ENCODE measurements around the gene LTA4H. TPM values are rescaled to one million over a fixed set of nuclear protein-coding genes. Genes with fewer than 3 reads are reported as not detected.

The LTA4H gene
- total and polyA plus RNA-seq, 10 of the 15 experiments (the other 5 are each of a cell fraction or from before 2014, with no cell fraction given): 43.9 to 106 (median 47.3) TPM

DNA sequence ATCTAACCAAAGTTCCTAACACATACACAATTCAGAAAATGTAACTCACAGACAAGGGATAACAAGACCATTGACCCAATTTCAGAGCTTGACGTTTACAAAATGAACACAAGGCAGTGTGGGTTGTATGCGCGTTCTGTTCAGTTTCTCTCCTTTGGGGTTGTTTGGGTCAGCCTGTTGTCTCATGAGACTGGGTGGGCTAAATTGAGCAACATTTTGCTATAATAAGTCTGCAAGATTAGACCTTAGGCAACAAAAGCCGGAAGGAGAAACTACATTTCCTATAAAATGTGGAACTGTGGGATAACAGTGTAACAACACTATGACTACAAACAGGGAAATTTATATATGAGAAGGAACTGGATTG, 18.8 kb upstream of the LTA4H start:
- in situ Hi-C loops (cut with MboI): no loop called here
- ChIA-PET SMC1A (ENCODE audit: uncharacterized antibody, unreplicated experiment) (interaction anchor here (1.1 kb wide), 1 partner anchor 161 kb away, joined by 3 read pairs; no protein-coding TSS in a partner anchor), CTCF (interaction anchor here (1.0 to 1.2 kb wide), 2 partner anchors 8 to 24 kb away, joined by 3 read pairs; no protein-coding TSS in a partner anchor), POLR2A (no interaction called here), RAD21 (ENCODE audit: unreplicated experiment) (interaction anchor here (1.1 kb wide), 1 partner anchor 161 kb away, joined by 4 read pairs; no protein-coding TSS in a partner anchor)
- DNase-seq (ENCODE audit: low read depth, low spot score): no peak
- Histone ChIP-seq H3K36me3 (ENCODE audit: control insufficient read depth in 2 of 2, insufficient read depth in 2 of 2, low read length in 1 of 2) (no peaks in the 10 kb centered on the region), H3K4me3 (no peak overlapping the region), H3K4me1 (ENCODE audit: control insufficient read depth, insufficient read depth, low read length) (no peaks in the 10 kb centered on the region), H3K27me3 (replicated peaks in 1 of 2; ENCODE audit: control insufficient read depth in 2 of 2, insufficient read depth in 2 of 2, low read length in 1 of 2) (no peaks in the 10 kb centered on the region), H3K27ac (ENCODE audit: control insufficient read depth, insufficient read depth) (no peak overlapping the region), H2AFZ (ENCODE audit: control insufficient read depth, low read depth, low read length) (no peak overlapping the region), H4K20me1 (ENCODE audit: control insufficient read depth, insufficient read depth) (no peaks in the 10 kb centered on the region), H3K79me2 (ENCODE audit: control insufficient read depth, insufficient read depth, low read length) (no peaks in the 10 kb centered on the region), H3K9ac (ENCODE audit: control insufficient read depth, insufficient read depth, low read length) (no peak overlapping the region), H3K9me3 (replicated peaks; ENCODE audit: control insufficient read depth, insufficient read depth, low read length) (no peaks in the 10 kb centered on the region; the same call in 2 of the 3 replicates), H3K4me2 (ENCODE audit: control insufficient read depth, insufficient read depth) (no peak overlapping the region)
- no TSS peak for BruUV-seq (replicated peaks)
- intact Hi-C loops (cut with micrococcal nuclease; ENCODE audit: unreplicated experiment): no loop called here
- FAIRE-seq: no peak
- ATAC-seq: no peak
- WGBS (ENCODE audit: insufficient coverage, insufficient replicate concordance, low lambda C conversion rate, missing lambda C conversion rate): 84% methylated on average over 4 of the region's 4 CpGs
- TF ChIP-seq, protein P1, sequence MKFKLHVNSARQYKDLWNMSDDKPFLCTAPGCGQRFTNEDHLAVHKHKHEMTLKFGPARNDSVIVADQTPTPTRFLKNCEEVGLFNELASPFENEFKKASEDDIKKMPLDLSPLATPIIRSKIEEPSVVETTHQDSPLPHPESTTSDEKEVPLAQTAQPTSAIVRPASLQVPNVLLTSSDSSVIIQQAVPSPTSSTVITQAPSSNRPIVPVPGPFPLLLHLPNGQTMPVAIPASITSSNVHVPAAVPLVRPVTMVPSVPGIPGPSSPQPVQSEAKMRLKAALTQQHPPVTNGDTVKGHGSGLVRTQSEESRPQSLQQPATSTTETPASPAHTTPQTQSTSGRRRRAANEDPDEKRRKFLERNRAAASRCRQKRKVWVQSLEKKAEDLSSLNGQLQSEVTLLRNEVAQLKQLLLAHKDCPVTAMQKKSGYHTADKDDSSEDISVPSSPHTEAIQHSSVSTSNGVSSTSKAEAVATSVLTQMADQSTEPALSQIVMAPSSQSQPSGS (IDR thresholded peaks at IDR 0.05; ENCODE audit: low read length): no peak
- TF ChIP-seq SP1 (IDR thresholded peaks at IDR 0.05; ENCODE audit: low read depth, low read length) (no peak), KDM1A (IDR thresholded peaks at IDR 0.05; ENCODE audit: borderline replicate concordance) (no peak), MEF2B (IDR thresholded peaks at IDR 0.05; ENCODE audit: partially characterized antibody, poor library complexity, severe bottlenecking) (no peak), BRCA1 (IDR thresholded peaks at IDR 0.05; ENCODE audit: low read depth, low read length) (no peak), SUZ12 (IDR thresholded peaks at IDR 0.05; ENCODE audit: unreplicated experiment) (no peak)
- TF ChIP-seq, protein P2, sequence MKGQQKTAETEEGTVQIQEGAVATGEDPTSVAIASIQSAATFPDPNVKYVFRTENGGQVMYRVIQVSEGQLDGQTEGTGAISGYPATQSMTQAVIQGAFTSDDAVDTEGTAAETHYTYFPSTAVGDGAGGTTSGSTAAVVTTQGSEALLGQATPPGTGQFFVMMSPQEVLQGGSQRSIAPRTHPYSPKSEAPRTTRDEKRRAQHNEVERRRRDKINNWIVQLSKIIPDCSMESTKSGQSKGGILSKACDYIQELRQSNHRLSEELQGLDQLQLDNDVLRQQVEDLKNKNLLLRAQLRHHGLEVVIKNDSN (IDR thresholded peaks at IDR 0.05; ENCODE audit: borderline replicate concordance, extremely low read length, insufficient read depth, low read depth, low read length): no peak
- TF ChIP-seq, protein P3, sequence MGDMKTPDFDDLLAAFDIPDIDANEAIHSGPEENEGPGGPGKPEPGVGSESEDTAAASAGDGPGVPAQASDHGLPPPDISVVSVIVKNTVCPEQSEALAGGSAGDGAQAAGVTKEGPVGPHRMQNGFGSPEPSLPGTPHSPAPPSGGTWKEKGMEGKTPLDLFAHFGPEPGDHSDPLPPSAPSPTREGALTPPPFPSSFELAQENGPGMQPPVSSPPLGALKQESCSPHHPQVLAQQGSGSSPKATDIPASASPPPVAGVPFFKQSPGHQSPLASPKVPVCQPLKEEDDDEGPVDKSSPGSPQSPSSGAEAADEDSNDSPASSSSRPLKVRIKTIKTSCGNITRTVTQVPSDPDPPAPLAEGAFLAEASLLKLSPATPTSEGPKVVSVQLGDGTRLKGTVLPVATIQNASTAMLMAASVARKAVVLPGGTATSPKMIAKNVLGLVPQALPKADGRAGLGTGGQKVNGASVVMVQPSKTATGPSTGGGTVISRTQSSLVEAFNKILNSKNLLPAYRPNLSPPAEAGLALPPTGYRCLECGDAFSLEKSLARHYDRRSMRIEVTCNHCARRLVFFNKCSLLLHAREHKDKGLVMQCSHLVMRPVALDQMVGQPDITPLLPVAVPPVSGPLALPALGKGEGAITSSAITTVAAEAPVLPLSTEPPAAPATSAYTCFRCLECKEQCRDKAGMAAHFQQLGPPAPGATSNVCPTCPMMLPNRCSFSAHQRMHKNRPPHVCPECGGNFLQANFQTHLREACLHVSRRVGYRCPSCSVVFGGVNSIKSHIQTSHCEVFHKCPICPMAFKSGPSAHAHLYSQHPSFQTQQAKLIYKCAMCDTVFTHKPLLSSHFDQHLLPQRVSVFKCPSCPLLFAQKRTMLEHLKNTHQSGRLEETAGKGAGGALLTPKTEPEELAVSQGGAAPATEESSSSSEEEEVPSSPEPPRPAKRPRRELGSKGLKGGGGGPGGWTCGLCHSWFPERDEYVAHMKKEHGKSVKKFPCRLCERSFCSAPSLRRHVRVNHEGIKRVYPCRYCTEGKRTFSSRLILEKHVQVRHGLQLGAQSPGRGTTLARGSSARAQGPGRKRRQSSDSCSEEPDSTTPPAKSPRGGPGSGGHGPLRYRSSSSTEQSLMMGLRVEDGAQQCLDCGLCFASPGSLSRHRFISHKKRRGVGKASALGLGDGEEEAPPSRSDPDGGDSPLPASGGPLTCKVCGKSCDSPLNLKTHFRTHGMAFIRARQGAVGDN (IDR thresholded peaks at IDR 0.05): no peak
- TF ChIP-seq, protein P4, sequence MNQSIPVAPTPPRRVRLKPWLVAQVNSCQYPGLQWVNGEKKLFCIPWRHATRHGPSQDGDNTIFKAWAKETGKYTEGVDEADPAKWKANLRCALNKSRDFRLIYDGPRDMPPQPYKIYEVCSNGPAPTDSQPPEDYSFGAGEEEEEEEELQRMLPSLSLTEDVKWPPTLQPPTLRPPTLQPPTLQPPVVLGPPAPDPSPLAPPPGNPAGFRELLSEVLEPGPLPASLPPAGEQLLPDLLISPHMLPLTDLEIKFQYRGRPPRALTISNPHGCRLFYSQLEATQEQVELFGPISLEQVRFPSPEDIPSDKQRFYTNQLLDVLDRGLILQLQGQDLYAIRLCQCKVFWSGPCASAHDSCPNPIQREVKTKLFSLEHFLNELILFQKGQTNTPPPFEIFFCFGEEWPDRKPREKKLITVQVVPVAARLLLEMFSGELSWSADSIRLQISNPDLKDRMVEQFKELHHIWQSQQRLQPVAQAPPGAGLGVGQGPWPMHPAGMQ (IDR thresholded peaks at IDR 0.05; ENCODE audit: borderline replicate concordance): no peak

Measured in GM12878 (cell line).